Anterior cingulate cortex (tissue), 58 donors: ENCODE data around the gene BRIX1.

Source experiments
- DNase-seq, 58 donors: peaks; one replicate each; lab custom pipeline; 2025; lab: John Stamatoyannopoulos, UW

Gene BRIX1, protein sequence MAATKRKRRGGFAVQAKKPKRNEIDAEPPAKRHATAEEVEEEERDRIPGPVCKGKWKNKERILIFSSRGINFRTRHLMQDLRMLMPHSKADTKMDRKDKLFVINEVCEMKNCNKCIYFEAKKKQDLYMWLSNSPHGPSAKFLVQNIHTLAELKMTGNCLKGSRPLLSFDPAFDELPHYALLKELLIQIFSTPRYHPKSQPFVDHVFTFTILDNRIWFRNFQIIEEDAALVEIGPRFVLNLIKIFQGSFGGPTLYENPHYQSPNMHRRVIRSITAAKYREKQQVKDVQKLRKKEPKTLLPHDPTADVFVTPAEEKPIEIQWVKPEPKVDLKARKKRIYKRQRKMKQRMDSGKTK

DNA sequence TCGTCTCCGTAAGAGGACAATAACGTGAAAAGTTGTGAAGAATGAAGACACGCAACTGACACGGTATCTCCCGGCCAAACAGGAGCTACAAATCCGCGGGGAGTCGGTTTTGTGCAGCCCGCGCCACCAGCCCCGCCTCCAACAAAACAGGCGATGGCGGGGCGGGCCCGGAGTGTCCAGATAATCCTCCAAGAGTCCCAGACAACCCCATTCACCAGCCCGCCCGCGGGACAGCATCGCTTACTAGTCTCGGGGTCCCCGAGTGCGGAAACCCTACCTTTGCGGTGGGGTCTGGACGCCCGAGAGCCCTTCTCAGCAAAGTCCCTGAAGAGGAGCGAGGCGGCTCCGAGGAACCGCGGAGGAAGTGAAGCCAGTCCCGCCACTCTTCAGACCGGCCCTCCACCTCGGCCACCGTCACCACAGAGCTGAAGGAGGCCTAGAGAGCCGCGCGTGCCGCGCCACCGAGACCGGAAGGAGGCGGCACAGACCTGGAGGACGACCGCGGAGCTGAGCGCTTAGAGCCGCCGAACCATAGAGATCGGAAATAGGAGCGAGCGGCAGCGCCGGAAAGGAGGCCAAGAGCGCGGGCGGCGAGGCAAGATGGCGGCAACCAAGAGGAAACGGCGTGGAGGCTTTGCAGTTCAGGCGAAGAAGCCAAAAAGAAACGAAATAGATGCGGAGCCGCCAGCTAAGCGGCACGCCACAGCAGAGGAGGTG lies at the start of gene BRIX1, which contains the start of gene RAD1:
BRIX1 (plus strand) TSS at position 573 of the 717 bp plus-strand sequence; CDS start at position 601, 28 bp downstream.
RAD1 (minus strand) TSS at position 366 of the 717 bp plus-strand sequence. CDS start 612 bp downstream, outside the sequence.
- peak; percentile 74 to 98 (median 95) for DNase-seq

DNA sequence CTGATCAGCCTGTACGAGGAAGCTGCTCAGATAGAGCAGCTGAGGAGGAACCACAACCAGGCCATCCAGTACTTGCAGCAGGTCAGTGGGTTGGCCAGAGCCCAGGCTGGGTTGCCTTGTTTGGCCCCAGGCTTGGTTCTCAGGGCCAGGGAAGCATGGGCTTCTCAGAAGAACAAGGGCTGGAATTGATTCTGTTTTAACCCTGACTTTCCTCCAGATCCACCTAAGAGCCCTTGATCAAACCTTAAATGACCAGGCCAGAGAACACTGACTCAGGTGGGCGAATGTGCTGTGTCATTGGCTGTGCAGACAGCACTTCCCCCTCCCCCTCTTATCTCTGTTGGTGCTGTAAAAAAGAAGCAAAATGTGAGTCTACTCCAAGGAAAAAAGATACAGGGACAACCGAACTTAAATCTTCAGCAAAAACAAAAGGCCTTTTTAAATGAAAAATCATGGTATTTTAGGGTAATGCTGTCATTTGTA lies 48.5 kb upstream of the BRIX1 start:
- peak in 13 of 58 donors; percentile 1 to 23 (median 5) for DNase-seq

DNA sequence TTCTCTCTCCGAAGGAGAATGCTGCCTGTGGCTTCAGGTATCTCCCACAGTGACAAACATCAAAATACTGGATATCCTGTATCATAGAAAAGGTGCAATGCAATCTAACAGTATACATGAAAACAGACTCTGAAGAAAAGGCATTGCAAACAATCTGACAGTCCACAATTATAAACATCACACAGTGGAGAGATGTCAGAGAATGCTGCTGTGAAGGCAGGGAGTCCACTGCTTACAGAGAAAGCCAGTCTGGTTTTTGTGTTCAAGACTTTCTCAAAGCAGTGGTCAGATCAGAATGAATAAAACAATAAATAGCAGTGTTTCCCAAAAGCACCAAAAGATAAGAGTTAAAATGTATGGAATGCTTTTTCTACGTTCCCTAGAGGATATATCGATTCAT lies 47.9 kb upstream of the BRIX1 start:
- no peak for DNase-seq

DNA sequence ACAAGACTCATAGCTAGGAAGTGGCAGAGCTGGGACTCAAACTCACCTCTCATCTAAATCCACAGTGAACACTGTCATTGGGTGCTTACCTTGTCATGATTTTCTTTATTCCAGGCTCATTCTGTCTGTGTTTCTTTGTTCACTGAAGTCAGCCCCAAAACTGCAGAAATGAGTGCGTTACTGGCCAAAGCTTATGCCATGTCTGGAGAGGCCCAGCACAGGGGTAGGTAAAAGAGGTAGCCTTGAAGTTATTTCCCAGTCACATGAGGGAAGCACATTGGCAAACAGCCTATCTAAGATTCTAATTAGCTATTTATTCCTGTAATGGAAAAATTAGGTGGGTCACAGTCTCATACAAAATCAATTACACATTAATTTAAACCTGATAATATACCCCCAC lies 46.7 kb upstream of the BRIX1 start:
- peak in 3 of 58 donors; percentile 3 to 12 (median 6) for DNase-seq

DNA sequence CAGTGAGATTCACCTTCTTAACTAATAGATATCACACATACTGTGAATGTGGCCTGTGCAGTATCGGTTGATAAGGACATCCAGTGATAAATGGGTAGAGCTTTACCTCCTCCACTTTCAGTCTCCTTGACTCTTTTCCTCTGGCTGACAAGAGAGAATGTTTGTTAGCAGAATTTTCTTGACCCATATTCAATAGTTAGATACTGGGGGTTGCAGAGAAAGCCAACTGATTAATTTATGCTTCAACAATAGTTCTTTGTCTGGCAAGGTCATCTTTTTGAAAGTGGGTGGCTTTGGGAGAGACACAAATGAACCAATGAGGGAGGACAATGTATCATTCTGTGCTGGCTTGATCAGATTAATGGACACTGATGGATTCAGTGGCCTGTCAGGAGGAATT lies 46.3 kb upstream of the BRIX1 start:
- peak in 4 of 58 donors; percentile 2 to 29 (median 10) for DNase-seq

DNA sequence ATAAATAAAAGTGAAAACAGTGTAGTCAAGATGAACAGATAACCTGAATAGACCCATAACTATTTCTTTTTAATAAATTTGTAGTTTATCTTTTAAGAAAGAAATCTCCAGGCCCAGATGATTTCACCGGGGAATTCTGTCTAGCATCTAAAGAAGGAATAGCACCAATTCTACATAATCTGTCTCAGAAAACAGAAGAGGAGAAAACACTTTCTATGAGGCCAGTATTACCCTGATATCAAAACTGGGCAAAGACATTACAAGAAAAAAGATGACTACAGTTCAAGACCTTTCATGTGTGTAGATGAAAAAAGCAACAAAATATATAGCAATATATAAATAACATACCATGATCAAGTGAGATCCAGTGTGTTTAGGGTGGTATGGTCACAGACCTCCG lies 45.1 kb upstream of the BRIX1 start:
- no peak for DNase-seq

DNA sequence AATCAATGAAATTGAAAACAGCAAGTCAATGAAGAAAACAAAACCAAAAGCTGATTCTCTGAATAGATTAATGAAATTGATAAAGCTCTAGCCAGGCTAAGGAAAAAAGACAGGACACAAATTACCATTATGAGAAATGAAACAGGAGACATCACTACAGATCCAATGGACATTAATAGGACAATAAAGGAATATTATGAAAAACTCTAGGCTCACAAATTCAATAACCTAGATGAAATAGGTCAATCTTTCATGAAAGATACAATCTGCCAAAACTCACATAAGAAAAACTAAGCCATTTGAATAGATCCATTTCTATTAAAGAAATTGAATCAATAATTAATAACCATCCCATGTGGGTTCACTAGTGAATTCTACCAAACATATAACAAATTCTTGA lies 39.2 kb upstream of the BRIX1 start:
- no peak for DNase-seq

DNA sequence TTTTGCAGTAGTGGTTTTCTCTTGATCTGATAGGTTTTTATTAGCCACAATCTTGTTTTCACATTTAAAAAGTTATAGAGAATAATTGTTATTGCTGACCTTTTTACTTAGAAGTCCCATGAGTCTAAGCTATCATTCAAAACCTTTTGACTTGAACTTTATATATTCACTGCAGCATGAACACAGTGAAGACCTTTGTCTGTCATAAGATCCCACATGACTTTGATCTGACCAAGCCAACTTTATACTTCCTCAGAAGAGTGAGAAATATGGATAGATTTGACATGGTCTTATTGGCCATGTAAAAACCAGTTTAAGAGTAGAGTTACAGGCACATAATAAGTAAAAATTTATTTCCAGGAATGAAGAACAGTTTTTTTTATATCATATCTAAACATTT lies 34.3 kb upstream of the BRIX1 start:
- DNase-seq: no peak

DNA sequence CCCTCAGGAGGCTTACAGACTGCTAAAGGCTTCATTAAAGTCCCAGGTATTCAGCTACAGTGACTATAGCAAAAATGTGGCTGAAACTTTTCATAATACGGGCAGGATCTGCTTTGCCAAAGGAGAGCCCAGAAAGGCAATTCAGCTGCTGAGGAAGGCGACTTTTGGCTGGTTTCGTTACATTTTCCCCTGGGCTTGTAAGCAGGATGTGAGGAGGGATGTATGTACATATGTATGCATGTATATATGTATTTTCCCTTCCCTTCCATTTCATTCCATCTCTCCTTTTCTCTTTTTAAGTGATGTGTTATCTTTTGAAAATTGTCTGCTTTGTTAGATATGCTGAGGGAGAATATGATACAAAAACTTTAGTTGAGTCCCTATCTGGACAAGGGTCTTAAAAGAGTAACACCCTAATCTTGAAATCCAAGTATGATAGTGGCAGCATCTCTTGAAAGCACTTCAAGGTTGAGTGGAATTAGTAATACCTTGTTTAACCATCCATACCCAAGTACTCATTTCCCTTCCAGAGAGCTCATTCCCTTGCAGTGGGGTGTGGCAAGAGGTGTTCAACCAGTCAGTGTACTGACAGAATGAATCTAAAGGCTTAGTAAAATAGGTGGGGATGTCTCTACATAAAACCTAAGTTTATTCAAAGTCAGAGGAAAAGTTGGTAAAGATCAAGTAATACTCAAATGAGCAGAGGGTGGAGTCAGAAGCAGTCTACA lies 29.0 kb upstream of the BRIX1 start:
- DNase-seq: no peak

DNA sequence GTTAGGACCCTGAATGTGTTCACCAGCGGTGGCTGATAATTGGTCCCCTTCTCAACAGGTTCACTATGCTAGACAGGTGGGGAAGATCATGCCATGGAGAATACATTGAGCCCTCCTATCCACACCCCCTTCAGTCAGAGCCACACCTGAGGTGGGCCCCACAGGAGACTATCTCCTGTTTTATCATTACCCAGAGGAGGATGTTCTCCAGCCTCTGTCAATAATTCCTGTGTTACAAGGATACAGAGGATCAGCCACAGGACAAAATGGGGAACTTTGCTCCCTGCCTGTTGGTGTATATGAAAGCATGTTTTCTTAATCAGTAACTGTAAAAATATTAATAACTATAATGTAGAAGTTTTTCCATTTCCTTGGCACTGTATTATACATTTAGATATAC lies 26.1 kb upstream of the BRIX1 start:
- no peak for DNase-seq

DNA sequence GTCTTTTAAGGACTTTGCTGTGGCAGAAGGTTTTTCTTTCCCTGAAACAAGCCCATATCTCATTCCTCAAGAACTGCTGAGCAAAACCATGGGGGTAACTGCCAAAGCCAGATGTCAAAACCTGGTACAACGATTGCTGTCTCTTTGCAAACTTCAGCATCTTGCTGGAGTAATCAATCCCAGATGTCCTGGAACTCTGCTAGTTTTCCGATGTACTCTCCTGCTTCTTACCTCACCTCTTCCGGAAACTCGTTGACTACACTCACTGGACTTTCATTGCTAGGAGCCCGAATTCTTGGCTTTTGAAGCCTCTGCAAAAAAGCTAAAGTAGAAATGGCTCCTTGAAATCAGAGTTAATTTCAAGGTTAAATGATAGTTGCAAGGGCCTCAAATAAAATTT lies 23.5 kb upstream of the BRIX1 start:
- DNase-seq: no peak

DNA sequence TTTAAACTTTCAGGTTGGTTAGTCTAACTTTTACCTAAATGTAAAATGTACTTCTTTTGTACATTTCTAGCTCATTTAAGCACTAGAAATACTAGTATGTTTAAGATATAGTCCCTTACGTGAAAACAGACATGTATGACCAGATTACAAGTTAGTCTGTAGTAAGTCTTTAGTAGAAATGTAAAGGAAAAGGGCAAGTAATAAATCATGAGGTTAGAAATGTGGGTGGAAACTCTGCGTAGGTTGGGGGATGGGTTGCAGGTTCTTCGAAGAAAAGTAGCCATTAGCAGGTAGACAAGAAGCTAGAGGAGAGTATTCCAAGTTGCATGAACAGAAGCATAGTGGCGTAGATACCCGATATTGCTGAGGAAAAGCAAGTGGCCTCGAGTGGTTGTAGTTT lies 23.1 kb upstream of the BRIX1 start:
- no peak for DNase-seq

DNA sequence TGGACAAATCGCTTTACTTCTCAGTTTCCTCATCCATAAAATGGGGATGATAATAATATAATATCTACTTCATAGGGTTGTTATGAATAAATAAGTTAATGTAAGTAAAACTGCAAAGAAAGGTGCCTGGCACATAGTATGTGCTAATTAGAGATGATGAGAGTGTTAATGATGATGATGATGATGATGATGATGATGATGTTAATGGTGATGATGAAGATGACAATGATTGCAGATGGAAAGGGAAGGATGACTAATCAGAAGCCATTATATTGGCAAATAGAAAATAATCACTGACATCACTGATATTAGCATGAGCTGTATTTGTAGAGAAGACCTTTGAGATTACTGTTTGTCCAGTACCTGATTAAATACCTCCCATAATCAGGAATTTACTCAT lies 20.8 kb upstream of the BRIX1 start:
- no peak for DNase-seq

DNA sequence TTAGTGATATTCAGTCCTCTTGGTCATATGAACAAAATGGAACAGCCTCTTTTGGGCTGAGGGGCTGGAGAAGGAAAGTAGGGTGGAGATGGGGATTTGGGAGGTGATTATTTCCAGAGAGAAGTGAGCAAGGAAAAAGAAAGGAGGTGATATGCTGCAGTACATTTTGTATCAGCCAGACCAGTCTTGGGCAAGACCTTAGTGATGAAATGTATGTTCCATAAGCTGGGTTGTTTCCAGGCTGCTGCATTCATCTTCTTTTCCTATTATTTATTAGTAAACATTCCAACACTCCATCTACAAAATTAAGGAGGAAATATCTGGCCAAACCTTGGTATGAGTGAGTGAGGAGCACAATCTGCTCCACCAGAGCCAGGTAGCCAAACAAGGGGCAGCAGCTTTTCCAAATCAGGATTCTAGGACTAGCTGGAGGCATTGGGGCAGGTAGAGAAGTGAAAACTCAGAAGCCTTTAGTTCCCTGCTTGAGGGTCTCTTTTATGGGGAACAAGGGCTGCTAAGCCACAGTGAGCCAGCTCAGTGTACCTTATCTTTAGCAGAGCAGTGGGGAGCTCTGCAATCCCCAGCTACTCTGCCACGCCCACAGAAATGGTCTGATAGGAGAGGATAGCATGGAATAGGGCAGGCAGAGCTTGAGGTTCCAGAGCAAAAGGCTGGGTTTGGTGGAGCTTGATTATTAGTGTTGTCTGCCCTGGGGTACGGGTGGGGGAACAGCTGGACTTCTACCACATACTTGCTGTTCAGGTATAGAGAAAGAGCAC lies 19.7 kb upstream of the BRIX1 start:
- DNase-seq: no peak

DNA sequence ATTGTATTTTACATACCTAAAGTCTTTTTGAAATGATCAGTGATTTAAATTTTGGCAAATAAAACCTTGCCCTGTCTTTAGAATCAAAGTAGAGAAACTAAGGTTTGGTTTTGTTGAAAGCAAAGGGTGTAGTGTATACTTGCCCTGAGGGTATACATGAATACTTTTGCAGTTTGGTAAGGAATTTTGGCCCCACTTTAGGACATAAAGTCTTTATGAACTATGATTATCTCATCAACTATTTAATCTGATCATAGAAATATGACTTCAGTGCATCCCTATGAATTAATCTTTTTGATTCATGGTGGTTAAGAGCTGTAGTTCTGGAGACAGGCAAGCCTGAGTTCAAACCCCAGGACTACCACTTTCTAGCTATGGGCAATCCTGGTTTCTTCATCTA lies 17.9 kb upstream of the BRIX1 start:
- DNase-seq: no peak

DNA sequence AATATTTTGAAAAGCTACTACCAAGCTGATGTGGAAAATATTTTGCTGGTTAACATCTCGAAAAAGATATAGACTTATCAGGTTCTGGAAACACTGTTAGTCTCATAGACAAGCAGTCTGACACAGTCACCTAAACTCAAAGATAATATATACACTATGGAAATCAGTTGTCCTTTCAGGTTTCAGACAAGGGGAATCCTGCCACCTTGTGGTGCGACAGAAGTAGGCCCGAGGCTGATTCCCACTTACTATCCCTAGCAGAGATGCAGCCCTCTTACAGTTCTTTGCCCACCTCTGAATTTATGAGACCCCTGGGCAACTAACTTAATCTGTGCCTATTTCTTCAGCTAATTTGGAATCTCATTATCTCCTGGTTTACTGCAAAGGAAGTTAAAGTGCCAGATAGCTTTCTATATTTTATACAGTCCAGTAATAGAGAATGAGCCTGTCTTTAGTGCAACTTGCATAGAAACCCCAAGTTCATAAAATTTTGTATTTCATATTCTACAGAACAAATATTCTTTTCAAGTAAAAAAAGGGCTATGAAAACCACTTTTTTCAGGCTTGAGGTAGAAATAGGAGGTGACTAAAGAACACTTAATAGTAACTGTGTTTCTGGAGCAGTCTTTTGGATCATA lies 17.1 kb upstream of the BRIX1 start:
- peak in 50 of 58 donors; percentile 10 to 78 (median 44) for DNase-seq

DNA sequence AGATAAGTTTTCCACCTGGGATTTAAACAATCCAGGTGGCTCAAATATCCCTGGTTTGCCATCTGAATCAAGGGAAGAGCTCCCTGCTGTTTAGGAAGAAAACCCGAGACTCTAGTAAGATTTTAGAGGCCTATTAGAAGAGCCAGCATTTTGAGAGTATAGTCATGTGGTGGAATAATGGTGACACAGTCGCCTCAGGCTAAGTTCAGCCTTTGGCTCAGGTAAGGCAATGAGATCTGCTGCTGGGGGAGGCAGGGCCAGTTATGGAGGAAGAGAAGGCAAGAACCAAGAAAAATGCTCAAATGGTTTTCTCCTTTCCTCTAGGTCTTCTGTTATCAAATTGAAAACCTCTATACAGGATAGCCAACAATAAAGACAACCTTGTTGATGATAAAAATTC lies 16.4 kb upstream of the BRIX1 start:
- no peak for DNase-seq

DNA sequence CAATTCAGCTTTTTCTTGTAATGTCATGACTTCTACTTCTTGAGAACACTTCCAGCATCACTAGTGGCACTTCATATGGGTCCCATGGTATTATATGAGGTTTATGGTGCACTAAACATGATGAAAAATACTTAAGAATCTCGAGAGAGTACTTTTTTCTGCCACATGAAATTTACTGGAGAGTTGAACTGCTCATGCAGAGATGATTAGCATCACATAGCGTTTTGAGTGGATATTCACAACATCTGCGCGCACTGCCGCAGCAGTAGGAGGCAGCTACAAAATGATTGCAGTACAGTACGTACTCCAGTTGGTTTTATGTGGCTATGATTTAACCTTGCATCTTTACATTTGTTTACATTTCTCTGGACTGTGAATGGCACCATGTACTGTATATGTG lies 14.9 kb upstream of the BRIX1 start:
- DNase-seq: no peak

DNA sequence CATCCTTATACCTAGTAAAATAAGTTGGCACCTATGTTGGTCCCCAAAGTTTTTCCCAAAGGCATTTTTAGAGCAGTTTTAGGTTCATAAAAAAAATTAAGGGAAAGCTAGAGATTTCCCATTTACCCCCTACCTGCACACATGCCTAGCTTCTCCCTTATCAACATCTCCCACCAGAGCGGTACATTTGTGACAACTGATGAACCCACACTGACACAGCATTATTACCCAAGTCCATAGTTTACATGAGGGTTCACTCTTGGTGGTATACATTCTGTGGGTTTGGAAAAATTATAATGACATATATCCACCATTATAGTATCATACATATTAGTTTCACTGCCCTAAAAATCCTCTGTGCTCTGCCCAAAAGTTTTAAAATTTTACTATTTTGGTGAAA lies 12.3 kb upstream of the BRIX1 start:
- DNase-seq: no peak

DNA sequence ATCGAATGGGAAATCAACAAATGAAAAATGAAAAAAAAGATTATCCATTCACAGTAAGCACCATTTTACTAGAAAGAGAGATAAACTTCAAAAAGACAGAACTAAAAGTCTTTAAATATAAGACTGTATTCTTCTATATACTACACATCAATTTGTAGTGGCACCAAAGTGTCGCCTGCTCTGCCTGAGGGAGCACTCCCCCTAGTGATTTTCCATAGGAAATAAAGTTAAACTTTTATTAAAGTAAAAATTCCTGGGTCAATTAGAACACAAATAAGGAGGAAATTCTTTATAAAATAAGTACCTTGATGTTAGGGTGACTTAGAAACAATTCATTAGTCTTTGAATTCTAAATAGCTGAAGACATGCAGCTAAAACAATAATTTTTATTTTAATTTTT lies 9.9 kb upstream of the BRIX1 start:
- no peak for DNase-seq
